ENCODE results near the gene TYRP1. TPM values are rescaled to one million over a fixed set of nuclear protein-coding genes. Genes with fewer than 3 reads are reported as not detected.

Gene TYRP1
- total RNA-seq, 1 experiment from 2014 or later = 13.4 TPM

DNA sequence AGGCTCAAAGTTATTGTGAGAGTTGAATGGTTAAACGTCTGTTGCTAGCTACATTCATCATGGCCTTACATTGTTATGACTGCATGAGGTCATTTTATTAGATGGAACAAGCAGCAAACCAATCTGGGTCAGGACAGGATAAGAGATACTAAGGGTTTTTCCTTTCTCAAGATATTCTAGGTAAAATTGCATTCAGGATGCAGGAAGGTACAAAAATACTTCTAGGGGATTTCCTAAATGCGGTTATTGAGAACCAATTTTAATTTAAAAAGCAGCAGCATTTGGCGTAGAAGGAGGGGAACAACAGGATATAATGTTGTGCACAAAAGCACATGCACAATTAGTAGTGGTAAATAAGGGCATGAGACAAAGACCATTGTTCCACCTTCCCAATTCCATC, 42.5 kb downstream of the TYRP1 start:
- no peak for DNase-seq (ENCODE audit: low read depth)

- no peak for DNase-seq (ENCODE audit: low read depth)
Measured at GRCh38 chr9:12737871-12738270, 44.7 kb downstream of the TYRP1 start.

- DNase-seq (ENCODE audit: low read depth) = peak; percentile 9
Measured at GRCh38 chr9:12739014-12739652, 45.9 kb downstream of the TYRP1 start.

- no peak for DNase-seq (ENCODE audit: low read depth)
Measured at GRCh38 chr9:12740845-12741244, 47.7 kb downstream of the TYRP1 start.

GRCh38 chr9:12748016-12748415, 54.8 kb downstream of the TYRP1 start:
- peak; percentile 57 for DNase-seq (ENCODE audit: low read depth)

- no peak for DNase-seq (ENCODE audit: low read depth)
Measured at GRCh38 chr9:12748954-12749353, 55.8 kb downstream of the TYRP1 start.

GRCh38 chr9:12753931-12754330, 60.7 kb downstream of the TYRP1 start:
- no peak for DNase-seq (ENCODE audit: low read depth)

DNA sequence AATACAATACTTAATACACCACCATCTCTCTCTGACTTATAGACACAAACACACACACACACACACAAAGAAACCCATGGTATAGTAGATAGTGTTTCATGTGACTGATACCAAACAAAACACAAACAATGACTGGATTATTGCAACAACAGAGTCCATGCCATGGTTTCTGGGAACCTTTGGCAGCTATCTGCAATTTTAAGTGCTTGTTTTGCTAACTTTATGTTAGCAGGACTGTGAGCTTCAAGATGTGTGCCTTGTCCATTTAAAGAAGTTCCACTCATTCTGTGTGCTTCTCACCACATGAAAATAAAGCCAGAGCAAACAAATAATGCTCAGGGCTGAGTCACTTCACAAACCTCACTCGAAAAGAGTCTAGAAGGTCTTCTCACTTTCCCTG, 66.6 kb downstream of the TYRP1 start:
- DNase-seq (ENCODE audit: low read depth) = peak; percentile 20

Other genes starting within 250 kb of the TYRP1 start
- 1.2 and 3.2 TPM in 2 replicates for gene LURAP1L, start 81.6 kb downstream of the TYRP1 start, total RNA-seq (2014; rRNA removed; shearing (Covaris generic))